Measurements from ENCODE around the gene CBFA2T2.

The CBFA2T2 gene

GRCh38 chr20:33658510-33658909 lies 168.6 kb downstream of the CBFA2T2 start:
- no peak for DNase-seq (ENCODE audit: low read depth)
- TF ChIP-seq, protein P1, sequence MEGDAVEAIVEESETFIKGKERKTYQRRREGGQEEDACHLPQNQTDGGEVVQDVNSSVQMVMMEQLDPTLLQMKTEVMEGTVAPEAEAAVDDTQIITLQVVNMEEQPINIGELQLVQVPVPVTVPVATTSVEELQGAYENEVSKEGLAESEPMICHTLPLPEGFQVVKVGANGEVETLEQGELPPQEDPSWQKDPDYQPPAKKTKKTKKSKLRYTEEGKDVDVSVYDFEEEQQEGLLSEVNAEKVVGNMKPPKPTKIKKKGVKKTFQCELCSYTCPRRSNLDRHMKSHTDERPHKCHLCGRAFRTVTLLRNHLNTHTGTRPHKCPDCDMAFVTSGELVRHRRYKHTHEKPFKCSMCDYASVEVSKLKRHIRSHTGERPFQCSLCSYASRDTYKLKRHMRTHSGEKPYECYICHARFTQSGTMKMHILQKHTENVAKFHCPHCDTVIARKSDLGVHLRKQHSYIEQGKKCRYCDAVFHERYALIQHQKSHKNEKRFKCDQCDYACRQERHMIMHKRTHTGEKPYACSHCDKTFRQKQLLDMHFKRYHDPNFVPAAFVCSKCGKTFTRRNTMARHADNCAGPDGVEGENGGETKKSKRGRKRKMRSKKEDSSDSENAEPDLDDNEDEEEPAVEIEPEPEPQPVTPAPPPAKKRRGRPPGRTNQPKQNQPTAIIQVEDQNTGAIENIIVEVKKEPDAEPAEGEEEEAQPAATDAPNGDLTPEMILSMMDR (IDR thresholded peaks at IDR 0.05; ENCODE audit: insufficient read depth, low read depth, low read length, missing control alignments) = no peak
- H3K4me3 ChIP-seq (ENCODE audit: low read depth, low read length) = no peak overlapping the region

- TF ChIP-seq, protein P1 (IDR thresholded peaks at IDR 0.05; ENCODE audit: insufficient read depth, low read depth, low read length, missing control alignments) = no peak
- no peak overlapping the region for H3K4me3 ChIP-seq (ENCODE audit: low read depth, low read length)
- no peak for DNase-seq (ENCODE audit: low read depth)
These were observed 169.0 kb downstream of the CBFA2T2 start for GRCh38 chr20:33658929-33659328.

- H3K4me3 ChIP-seq (ENCODE audit: low read depth, low read length) = no peak overlapping the region
These were observed 169.6 kb downstream of the CBFA2T2 start for GRCh38 chr20:33659341-33660034.

DNA sequence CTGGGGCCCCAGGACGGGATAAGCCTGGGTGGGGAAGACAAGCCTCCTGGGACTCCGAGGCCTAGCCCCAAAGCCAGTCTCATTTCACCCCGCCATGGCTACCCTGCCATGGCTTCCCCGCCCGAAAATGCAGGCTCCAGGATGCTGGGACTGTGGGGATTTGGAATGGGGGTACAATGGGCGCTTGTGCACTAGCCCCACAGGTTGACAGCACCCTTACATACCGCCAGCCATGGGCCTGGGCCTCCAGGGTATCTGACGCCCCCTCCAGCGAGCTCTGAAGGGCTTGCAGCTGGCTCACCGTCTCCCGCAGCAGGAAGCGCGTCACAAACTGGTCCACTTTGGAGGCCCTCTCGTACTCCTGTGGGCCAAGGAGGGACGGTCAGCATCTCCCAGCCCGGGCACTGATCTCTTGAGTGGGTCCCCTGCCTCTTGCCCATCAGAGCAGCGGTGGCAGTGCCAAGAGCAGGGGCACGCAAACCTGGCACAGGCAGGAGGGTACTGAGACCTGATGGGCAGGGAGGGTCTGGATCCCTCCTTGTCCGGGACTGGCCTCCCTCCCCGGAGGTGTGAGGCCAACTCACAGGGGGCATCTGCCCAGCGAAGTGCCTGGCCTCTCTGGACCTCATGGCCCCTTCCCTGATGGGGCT lies 170.3 kb downstream of the CBFA2T2 start:
- DNase-seq (ENCODE audit: low read depth) = no peak
- TF ChIP-seq, protein P1 (IDR thresholded peaks at IDR 0.05; ENCODE audit: insufficient read depth, low read depth, low read length, missing control alignments) = no peak
- no peak overlapping the region for H3K4me3 ChIP-seq (ENCODE audit: low read depth, low read length)

More at GRCh38 chr20:33659341-33660034, 169.6 kb downstream of the CBFA2T2 start:
- DNase-seq (ENCODE audit: low read depth) = no peak
- TF ChIP-seq, protein P1 (IDR thresholded peaks at IDR 0.05; ENCODE audit: insufficient read depth, low read depth, low read length, missing control alignments) = no peak

DNA sequence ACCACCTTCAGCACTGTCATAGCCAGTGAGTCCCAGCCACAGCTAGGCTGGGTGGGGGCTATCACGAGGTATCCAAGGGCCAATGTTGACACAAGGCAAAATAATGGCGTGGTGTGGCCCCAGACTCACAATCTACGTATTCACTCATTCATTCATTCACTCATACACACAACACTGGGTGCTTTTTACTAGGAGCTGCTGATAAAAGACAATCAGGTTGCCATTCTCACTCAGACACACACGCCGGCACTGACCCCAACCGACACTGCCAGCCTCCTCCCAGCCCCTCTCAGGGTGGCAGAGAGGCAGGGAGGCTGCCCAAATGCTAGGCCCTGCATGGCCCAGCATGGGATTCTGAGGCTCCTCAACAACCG lies 170.8 kb downstream of the CBFA2T2 start:
- no peak for DNase-seq (ENCODE audit: low read depth)
- H3K4me3 ChIP-seq (ENCODE audit: low read depth, low read length) = no peak overlapping the region
- TF ChIP-seq, protein P1 (IDR thresholded peaks at IDR 0.05; ENCODE audit: insufficient read depth, low read depth, low read length, missing control alignments) = no peak

DNA sequence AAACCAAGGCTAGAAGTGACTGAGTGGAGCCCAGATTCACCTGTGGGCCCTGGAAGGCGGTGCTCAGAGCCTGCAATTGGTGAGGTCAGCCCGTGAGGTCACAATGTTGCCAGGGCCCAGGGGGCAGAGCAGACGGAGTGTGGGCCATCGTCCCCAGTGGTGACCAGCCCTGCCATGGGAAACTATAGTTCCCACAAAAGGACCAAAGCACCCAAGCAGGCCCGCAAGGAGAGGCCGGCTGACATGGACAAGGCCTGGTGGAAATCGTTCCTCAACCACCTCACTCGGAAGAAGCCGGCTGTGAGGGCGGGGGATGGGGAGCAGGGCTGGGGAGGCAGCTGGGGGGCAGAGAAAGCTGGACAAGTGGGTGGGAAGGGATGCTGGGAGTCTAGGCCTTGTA lies 172.3 kb downstream of the CBFA2T2 start, which contains the start of gene C20orf144:
C20orf144 (plus strand) TSS at position 156 of the 400 bp plus-strand sequence; CDS start at position 175, 19 bp downstream.
- no peak for DNase-seq (ENCODE audit: low read depth)
- TF ChIP-seq, protein P1 (IDR thresholded peaks at IDR 0.05; ENCODE audit: insufficient read depth, low read depth, low read length, missing control alignments) = no peak
- H3K4me3 ChIP-seq (ENCODE audit: low read depth, low read length) = peak within 1 kb of the TSS; percentile 78
